GM12878 (cell line): Measurements from ENCODE around the gene SELENOO. TPM values are rescaled to one million over a fixed set of nuclear protein-coding genes. Genes with fewer than 3 reads are reported as not detected.
A peak's percentile ranks its signal among the peaks of the same experiment; 100 is the strongest.

ENCODE experiments used
- BACH1 ChIP-seq: fragments of 450-650 bp; IDR thresholded peaks from 2 replicates; pipeline ENCODE4 v1.6.1; 2017; ENCODE audit warnings: mild to moderate bottlenecking, borderline replicate concordance
- BHLHE40 ChIP-seq, 2 experiments: fragments of 450-650 bp in 1 of 2; IDR thresholded peaks; 2 replicates each; pipeline ENCODE4 v1.6.1; 2011 to 2017; ENCODE audit warnings: low read depth in 2 of 2, borderline replicate concordance in 1 of 2, improper control_type of control experiment in 1 of 2, low read length in 1 of 2, mild to moderate bottlenecking in 1 of 2
- CREM ChIP-seq: IDR thresholded peaks from 2 replicates; pipeline ENCODE4 v1.6.1; 2014; ENCODE audit warnings: antibody characterized with exemption, low read depth
- DPF2 ChIP-seq: fragments of 450-650 bp; IDR thresholded peaks from 2 replicates; pipeline ENCODE4 v1.6.1; 2017; ENCODE audit warnings: mild to moderate bottlenecking
- EGR1 ChIP-seq, 2 experiments: IDR thresholded peaks; 1 replicate in 1 of 2; 2 replicates in 1 of 2; pipeline ENCODE4 v1.6.1; 2011 to 2012; ENCODE audit warnings: low read depth in 2 of 2, low read length in 2 of 2, borderline replicate concordance in 1 of 2, mild to moderate bottlenecking in 1 of 2, moderate library complexity in 1 of 2
- ESRRA ChIP-seq: IDR thresholded peaks from 2 replicates; pipeline ENCODE4 v1.6.1; 2012; ENCODE audit warnings: mild to moderate bottlenecking, low read length, improper control_type of control experiment
- GATAD2B ChIP-seq: fragments of 450-650 bp; conservative IDR thresholded peaks from 2 replicates; pipeline ENCODE4 v1.6.1; 2017; ENCODE audit warnings: low read depth, mild to moderate bottlenecking, moderate library complexity
- MEF2B ChIP-seq: fragments of 450-650 bp; IDR thresholded peaks from 2 replicates; pipeline ENCODE4 v1.6.1; 2018; ENCODE audit warnings: mild to moderate bottlenecking, moderate library complexity; ENCODE audit not compliant: partially characterized antibody, poor library complexity, severe bottlenecking
- NR2C1 ChIP-seq: fragments of 450-650 bp; IDR thresholded peaks from 2 replicates; pipeline ENCODE4 v1.6.1; 2017; ENCODE audit warnings: antibody characterized with exemption, mild to moderate bottlenecking, moderate library complexity
- STAT1 ChIP-seq: fragments of 450-650 bp; conservative IDR thresholded peaks from 2 replicates; pipeline ENCODE4 v1.6.1; 2014; ENCODE audit warnings: antibody characterized with exemption, mild to moderate bottlenecking
- TAF1 ChIP-seq: IDR thresholded peaks from 2 replicates; pipeline ENCODE4 v1.6.1; 2011; ENCODE audit warnings: mild to moderate bottlenecking, low read depth, low read length, borderline replicate concordance
- ZBED1 ChIP-seq: IDR thresholded peaks from 2 replicates; pipeline ENCODE4 v1.6.1; 2016; ENCODE audit warnings: borderline replicate concordance
- polyA plus RNA-seq, 11 experiments: library from polyadenylated mRNA; depleted of rRNA in 4 of 11; unstranded in 6 of 11; stranded (reverse) in 5 of 11; fragments of >200 nt; fragmentation: Nextera tagmentation in 4 of 11; fragmentation: Illumina TruSeq in 1 of 11; extraction: Ambion mirVana in 4 of 11; extraction: Trizol in 1 of 11; gene quantifications; 1 replicate in 1 of 11; 2 replicates in 10 of 11; pipeline versions ENCODE4 v1.2.1 to v1.2.3, GENCODE V29; 2011 to 2016; ENCODE audit warnings: inconsistent platforms in 2 of 11, missing spikeins in 2 of 11, low read depth in 1 of 11
- total RNA-seq, 4 experiments: library from RNA; depleted of rRNA in 3 of 4; stranded (reverse); fragments of >200 nt in 3 of 4; fragmentation: Illumina TruSeq in 1 of 4; extraction: Trizol in 1 of 4; gene quantifications; 2 replicates each; pipeline versions ENCODE4 v1.2.1 to v1.2.3, GENCODE V29; 2013 to 2021
- TF ChIP-seq, protein P1 (sequence below), 3 experiments: IDR thresholded peaks in 2 of 3; conservative IDR thresholded peaks in 1 of 3; 2 replicates each; pipeline ENCODE4 v1.5.1; 2011; ENCODE audit warnings: low read depth in 3 of 3, low read length in 3 of 3, mild to moderate bottlenecking in 3 of 3, control low read depth in 2 of 3, moderate library complexity in 2 of 3, inconsistent platforms in 1 of 3, mixed read lengths in 1 of 3; ENCODE audit not compliant: control insufficient read depth in 2 of 3, insufficient read depth in 1 of 3; ENCODE audit errors: extremely low read depth in 1 of 3
- TF ChIP-seq, protein P2 (sequence below): IDR thresholded peaks from 2 replicates; pipeline ENCODE4 v1.6.1; 2011; ENCODE audit warnings: low read depth, low read length, improper control_type of control experiment, borderline replicate concordance
- TF ChIP-seq, protein P3 (sequence below): IDR thresholded peaks from 2 replicates; pipeline ENCODE4 v1.6.1; 2012; ENCODE audit warnings: improper control_type of control experiment, low read depth, low read length; ENCODE audit not compliant: insufficient replicate concordance
- TF ChIP-seq, protein P4 (sequence below): IDR thresholded peaks from 2 replicates; pipeline ENCODE4 v1.6.1; 2011; ENCODE audit warnings: borderline replicate concordance, low read depth, mild to moderate bottlenecking, moderate library complexity, mixed read lengths, low read length; ENCODE audit not compliant: insufficient read depth; ENCODE audit errors: extremely low read length
- TF ChIP-seq, protein P5 (sequence below): fragments of 450-650 bp; IDR thresholded peaks from 2 replicates; pipeline ENCODE4 v1.6.1; 2017; ENCODE audit warnings: low read depth, mild to moderate bottlenecking, moderate library complexity

The SELENOO gene
- total and polyA plus RNA-seq, 10 of the 15 experiments (the other 5 are each of a cell fraction or from before 2014, with no cell fraction given): 0.42 to 23.3 (median 3.3) TPM

DNA sequence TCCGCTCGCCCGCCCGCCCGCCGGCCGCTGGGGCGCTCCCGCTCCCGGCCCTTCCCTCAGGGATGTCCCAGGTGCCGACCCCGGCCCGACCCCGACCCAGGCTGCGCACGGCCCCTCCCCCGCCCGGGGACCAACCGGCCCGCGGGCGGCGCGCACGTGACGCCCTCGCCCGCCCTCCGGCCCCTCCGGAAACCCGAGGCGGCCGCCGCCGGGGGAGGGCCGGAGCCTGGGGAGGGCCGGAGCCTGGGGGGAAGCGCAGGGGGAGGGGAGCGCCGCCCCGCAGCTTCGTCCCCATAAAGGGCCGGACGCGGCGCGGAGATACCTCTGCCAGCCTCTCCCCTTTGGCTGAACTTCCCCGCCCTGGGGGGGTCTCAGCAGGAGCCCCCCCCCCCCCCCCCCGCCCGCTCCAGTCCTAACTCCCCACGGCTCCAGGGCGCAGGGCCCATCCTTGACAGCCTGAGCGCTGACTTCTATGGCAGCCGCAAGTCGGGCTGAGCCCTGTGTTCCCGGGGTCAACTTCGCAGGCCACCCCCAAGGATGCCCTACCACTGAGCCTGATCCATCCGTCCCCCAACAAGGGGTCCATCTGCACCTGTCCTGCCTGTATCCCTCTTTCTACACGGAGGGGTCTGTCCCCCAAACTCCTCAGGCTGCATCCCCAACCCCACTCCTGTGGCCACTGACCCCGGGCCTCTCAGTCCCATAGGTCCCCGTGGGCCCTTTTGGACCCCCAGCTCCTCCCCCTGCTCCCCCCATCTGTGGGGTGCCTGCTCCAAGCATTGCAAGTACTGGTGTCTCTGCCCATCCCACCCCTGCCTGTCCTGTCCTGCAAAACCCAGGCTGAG, 61.0 kb downstream of the SELENOO start, which contains the start of gene MAPK12 (continued):
- TF ChIP-seq, protein P1, sequence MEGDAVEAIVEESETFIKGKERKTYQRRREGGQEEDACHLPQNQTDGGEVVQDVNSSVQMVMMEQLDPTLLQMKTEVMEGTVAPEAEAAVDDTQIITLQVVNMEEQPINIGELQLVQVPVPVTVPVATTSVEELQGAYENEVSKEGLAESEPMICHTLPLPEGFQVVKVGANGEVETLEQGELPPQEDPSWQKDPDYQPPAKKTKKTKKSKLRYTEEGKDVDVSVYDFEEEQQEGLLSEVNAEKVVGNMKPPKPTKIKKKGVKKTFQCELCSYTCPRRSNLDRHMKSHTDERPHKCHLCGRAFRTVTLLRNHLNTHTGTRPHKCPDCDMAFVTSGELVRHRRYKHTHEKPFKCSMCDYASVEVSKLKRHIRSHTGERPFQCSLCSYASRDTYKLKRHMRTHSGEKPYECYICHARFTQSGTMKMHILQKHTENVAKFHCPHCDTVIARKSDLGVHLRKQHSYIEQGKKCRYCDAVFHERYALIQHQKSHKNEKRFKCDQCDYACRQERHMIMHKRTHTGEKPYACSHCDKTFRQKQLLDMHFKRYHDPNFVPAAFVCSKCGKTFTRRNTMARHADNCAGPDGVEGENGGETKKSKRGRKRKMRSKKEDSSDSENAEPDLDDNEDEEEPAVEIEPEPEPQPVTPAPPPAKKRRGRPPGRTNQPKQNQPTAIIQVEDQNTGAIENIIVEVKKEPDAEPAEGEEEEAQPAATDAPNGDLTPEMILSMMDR (IDR thresholded peaks at IDR 0.05 in 2 of 3, conservative IDR thresholded peaks at IDR 0.05 in 1 of 3; ENCODE audit: control insufficient read depth in 2 of 3, extremely low read depth in 1 of 3, insufficient read depth in 1 of 3, low read depth in 3 of 3, low read length in 3 of 3): no peak
- TF ChIP-seq TAF1 (no peak), ZBED1 (no peak), DPF2 (0 out of 2 replicates have a peak, but pooled peaks have one; percentile 17), BHLHE40 (IDR thresholded peaks at IDR 0.05; ENCODE audit: borderline replicate concordance in 1 of 2, low read depth in 2 of 2, low read length in 1 of 2) (peak; percentile 88 to 96), CREM (no peak), BACH1 (no peak; the same call in 1 of the 2 replicates), GATAD2B (0 out of 2 replicates have a peak, but pooled peaks have one; percentile 18), MEF2B (no peak), STAT1 (no peak), EGR1 (IDR thresholded peaks at IDR 0.05; ENCODE audit: borderline replicate concordance in 1 of 2, low read depth in 2 of 2, low read length in 2 of 2) (0 out of 3 replicates have a peak, but pooled peaks of 1 of the 2 experiments have one; percentile 2), ESRRA (no peak), NR2C1 (no peak)
- TF ChIP-seq, protein P2, sequence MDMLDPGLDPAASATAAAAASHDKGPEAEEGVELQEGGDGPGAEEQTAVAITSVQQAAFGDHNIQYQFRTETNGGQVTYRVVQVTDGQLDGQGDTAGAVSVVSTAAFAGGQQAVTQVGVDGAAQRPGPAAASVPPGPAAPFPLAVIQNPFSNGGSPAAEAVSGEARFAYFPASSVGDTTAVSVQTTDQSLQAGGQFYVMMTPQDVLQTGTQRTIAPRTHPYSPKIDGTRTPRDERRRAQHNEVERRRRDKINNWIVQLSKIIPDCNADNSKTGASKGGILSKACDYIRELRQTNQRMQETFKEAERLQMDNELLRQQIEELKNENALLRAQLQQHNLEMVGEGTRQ: peak; percentile 21
- TF ChIP-seq, protein P3, sequence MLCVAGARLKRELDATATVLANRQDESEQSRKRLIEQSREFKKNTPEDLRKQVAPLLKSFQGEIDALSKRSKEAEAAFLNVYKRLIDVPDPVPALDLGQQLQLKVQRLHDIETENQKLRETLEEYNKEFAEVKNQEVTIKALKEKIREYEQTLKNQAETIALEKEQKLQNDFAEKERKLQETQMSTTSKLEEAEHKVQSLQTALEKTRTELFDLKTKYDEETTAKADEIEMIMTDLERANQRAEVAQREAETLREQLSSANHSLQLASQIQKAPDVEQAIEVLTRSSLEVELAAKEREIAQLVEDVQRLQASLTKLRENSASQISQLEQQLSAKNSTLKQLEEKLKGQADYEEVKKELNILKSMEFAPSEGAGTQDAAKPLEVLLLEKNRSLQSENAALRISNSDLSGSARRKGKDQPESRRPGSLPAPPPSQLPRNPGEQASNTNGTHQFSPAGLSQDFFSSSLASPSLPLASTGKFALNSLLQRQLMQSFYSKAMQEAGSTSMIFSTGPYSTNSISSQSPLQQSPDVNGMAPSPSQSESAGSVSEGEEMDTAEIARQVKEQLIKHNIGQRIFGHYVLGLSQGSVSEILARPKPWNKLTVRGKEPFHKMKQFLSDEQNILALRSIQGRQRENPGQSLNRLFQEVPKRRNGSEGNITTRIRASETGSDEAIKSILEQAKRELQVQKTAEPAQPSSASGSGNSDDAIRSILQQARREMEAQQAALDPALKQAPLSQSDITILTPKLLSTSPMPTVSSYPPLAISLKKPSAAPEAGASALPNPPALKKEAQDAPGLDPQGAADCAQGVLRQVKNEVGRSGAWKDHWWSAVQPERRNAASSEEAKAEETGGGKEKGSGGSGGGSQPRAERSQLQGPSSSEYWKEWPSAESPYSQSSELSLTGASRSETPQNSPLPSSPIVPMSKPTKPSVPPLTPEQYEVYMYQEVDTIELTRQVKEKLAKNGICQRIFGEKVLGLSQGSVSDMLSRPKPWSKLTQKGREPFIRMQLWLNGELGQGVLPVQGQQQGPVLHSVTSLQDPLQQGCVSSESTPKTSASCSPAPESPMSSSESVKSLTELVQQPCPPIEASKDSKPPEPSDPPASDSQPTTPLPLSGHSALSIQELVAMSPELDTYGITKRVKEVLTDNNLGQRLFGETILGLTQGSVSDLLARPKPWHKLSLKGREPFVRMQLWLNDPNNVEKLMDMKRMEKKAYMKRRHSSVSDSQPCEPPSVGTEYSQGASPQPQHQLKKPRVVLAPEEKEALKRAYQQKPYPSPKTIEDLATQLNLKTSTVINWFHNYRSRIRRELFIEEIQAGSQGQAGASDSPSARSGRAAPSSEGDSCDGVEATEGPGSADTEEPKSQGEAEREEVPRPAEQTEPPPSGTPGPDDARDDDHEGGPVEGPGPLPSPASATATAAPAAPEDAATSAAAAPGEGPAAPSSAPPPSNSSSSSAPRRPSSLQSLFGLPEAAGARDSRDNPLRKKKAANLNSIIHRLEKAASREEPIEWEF: no peak
- TF ChIP-seq, protein P4, sequence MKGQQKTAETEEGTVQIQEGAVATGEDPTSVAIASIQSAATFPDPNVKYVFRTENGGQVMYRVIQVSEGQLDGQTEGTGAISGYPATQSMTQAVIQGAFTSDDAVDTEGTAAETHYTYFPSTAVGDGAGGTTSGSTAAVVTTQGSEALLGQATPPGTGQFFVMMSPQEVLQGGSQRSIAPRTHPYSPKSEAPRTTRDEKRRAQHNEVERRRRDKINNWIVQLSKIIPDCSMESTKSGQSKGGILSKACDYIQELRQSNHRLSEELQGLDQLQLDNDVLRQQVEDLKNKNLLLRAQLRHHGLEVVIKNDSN: peak; percentile 84
- TF ChIP-seq, protein P5, sequence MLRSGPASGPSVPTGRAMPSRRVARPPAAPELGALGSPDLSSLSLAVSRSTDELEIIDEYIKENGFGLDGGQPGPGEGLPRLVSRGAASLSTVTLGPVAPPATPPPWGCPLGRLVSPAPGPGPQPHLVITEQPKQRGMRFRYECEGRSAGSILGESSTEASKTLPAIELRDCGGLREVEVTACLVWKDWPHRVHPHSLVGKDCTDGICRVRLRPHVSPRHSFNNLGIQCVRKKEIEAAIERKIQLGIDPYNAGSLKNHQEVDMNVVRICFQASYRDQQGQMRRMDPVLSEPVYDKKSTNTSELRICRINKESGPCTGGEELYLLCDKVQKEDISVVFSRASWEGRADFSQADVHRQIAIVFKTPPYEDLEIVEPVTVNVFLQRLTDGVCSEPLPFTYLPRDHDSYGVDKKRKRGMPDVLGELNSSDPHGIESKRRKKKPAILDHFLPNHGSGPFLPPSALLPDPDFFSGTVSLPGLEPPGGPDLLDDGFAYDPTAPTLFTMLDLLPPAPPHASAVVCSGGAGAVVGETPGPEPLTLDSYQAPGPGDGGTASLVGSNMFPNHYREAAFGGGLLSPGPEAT: no peak
